Activated naive CD8-positive, alpha-beta T cell (primary cell): Measurements from ENCODE around the gene TEF.

Experiments used
- H3K27ac Mint-ChIP-seq: one replicate; pipeline ENCODE4 v1.8.0; 2021; ENCODE audit warnings: mixed read lengths
- H3K27me3 Mint-ChIP-seq: one replicate; pipeline ENCODE4 v1.8.0; 2021; ENCODE audit warnings: mixed read lengths
- H3K36me3 Mint-ChIP-seq: one replicate; pipeline ENCODE4 v1.8.0; 2021; ENCODE audit warnings: mixed read lengths
- H3K4me1 Mint-ChIP-seq: one replicate; pipeline ENCODE4 v1.8.0; 2021; ENCODE audit warnings: low read depth, mixed read lengths
- H3K4me3 Mint-ChIP-seq: one replicate; pipeline ENCODE4 v1.8.0; 2021; ENCODE audit warnings: mild to moderate bottlenecking, mixed read lengths
- H3K9me3 Mint-ChIP-seq: one replicate; pipeline ENCODE4 v1.8.0; 2021; ENCODE audit warnings: low read depth, mixed read lengths

The TEF gene, protein sequence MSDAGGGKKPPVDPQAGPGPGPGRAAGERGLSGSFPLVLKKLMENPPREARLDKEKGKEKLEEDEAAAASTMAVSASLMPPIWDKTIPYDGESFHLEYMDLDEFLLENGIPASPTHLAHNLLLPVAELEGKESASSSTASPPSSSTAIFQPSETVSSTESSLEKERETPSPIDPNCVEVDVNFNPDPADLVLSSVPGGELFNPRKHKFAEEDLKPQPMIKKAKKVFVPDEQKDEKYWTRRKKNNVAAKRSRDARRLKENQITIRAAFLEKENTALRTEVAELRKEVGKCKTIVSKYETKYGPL

DNA sequence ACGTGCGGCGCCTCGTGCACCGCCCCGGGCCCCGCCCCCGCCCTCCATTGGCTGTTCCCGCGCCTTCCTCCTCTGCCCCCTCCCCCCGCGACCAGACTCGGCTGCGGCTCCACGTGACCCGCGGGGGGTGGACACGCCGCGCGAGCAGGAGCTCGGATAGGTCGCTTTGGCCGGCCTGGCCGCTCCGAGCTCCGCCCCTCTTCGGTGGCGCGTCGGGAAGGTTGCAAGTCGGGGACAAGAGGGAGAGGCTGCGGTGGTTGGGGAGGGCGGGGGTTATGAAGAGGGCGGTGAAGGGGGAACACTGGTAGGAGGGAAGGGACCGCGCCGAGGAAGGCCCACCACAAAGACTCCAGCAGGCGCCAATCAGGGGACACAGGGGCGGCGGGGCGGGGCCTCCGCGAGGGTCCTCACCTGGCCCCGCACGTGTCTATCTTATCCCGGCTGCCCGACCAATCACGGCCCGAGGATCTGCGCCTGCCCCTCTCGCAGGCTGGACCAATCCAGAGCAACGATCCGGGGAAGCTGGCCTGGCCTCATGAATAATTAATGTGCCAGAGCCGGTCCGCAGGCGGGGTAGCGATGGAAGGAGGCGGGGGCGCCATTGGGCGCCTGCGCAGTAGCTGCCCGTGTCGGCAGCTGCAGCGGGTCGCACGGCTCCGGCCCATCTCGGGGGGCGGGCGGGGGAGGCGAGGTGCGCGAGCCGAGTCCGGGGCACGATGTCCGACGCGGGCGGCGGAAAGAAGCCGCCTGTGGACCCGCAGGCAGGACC lies at the start of gene TEF:
TEF (plus strand) TSS at position 614 of the 769 bp plus-strand sequence; CDS start at position 717, 103 bp downstream.
- Mint-ChIP-seq H3K4me1 (peaks cover 18% of the 10 kb centered on the region), H3K36me3 (no peaks in the 10 kb centered on the region), H3K4me3 (peak within 1 kb of the TSS; percentile 89), H3K27ac (peak within 1 kb of the TSS; percentile 94), H3K9me3 (no peaks in the 10 kb centered on the region), H3K27me3 (no peaks in the 10 kb centered on the region)

DNA sequence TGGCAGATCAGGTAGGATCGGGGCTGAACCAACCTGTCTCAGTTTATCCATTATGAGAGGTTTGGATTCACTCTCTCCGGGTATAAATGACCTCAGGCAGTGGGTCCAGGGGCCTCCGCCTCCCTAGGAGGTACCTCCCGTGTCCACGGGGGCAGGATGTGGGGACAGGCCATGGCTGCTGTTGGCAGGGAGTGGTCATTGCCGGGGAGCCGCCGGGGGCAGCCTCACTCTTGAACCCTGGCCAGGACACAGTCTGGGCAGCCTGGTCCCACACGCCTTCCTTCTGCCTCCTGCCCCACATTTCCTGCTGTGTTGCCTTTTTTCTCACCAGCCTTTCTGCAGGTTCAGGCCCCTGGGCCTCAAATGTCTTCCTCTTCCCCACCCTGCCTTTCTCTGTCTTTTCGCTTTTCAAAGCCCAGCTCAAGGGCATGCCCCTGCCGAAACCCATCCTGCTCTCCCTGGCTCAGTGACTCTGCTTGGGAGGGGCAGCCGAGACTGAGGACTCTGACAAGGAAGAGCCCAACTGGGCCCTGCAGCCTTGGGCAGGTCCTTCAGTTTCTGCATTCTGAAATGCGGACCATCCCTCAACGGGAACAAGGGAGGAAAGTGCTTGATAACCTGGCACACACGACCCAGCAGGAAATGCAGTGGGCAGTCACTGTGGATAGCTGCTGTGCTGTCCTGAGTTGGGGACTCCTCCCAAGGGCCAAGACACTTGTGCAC lies 49.4 kb upstream of the TEF start:
- no peak overlapping the region for H3K27ac Mint-ChIP-seq
- peaks cover 7% of the 10 kb centered on the region for H3K36me3 Mint-ChIP-seq
- H3K27me3 Mint-ChIP-seq, result no peaks in the 10 kb centered on the region
- no peak overlapping the region for H3K4me3 Mint-ChIP-seq
- H3K4me1 Mint-ChIP-seq, result peaks cover 10% of the 10 kb centered on the region
- H3K9me3 Mint-ChIP-seq, result no peaks in the 10 kb centered on the region

DNA sequence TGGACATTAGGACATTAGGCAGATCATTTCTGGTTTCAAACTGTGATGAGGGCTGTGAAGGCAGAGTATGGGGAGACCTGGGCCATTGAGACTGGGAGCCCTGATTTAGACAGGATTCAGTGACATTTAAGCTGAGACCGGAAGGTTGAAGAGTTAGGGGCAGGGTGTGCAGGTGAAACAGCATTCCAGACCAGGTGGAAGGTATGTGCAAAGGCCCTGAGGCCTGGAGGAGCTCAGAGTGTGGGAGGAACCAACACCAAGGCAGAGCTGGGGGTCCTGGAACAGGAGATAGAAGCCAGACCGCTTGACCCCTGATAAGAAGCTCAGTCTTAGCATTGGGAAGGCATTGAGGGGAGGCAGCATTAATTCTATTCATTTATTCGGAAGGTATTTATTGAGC lies 47.9 kb upstream of the TEF start:
- H3K27me3 Mint-ChIP-seq, result no peaks in the 10 kb centered on the region
- peaks cover 7% of the 10 kb centered on the region for H3K36me3 Mint-ChIP-seq
- no peaks in the 10 kb centered on the region for H3K9me3 Mint-ChIP-seq
- H3K4me3 Mint-ChIP-seq, result no peak overlapping the region
- H3K27ac Mint-ChIP-seq, result no peak overlapping the region
- H3K4me1 Mint-ChIP-seq, result peaks cover 10% of the 10 kb centered on the region

DNA sequence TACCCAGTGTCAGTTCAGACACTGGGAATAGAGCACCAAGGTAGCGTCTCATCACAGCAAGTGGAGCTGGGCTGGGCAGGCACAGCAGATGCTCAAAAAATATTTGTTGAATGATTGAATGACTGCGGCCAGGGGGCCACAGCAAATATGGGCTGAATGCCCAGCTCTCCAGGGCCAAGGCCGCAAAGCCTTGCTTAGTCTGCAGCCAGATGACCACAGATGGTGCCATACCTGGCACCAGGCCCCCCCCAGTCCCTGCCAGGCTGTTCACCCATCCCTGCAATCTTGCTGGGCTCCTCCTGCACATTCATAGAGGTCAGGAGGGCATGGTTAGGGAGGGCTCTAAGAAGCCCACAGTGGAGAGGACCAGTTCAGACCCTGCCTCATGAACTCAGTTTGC lies 47.5 kb upstream of the TEF start:
- H3K36me3 Mint-ChIP-seq, result peaks cover 7% of the 10 kb centered on the region
- H3K27ac Mint-ChIP-seq, result no peak overlapping the region
- no peaks in the 10 kb centered on the region for H3K27me3 Mint-ChIP-seq
- no peak overlapping the region for H3K4me3 Mint-ChIP-seq
- H3K4me1 Mint-ChIP-seq, result peaks cover 10% of the 10 kb centered on the region
- H3K9me3 Mint-ChIP-seq, result no peaks in the 10 kb centered on the region

DNA sequence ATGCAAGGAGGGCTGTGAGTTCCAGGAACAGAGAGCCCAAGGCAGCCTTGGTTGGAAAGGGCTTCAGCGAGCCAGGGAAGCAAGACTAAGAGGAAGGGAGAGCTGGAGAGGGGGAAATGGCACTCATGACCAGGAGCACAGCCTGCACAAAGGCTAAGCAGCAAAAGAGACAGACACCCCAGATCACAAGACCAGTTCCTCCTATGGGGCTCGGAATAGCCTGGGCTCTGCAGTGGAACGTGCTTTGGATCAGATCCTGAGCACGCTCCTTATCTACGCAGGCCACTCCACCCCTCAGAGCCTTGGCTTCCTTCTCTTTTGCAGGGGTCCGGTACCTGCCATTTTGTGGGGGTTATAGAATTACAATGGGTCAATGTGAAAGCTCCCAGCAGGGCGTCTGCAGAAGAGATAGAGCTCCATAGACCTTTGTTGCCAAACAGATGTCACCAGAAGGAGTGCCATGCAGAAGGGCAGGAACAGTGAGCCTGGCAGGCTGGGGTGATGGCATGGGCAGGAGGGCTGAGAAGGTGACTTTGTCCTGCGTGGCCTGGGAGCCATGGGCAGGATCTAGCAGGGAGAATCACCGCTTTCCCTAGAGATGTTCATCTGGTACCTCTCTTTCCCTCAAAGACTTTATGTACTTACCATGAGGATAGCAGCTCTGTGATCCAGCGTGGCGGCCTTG lies 46.6 kb upstream of the TEF start:
- Mint-ChIP-seq H3K27ac (no peak overlapping the region), H3K4me3 (no peak overlapping the region), H3K4me1 (peaks cover 10% of the 10 kb centered on the region), H3K36me3 (peaks cover 7% of the 10 kb centered on the region), H3K27me3 (no peaks in the 10 kb centered on the region), H3K9me3 (no peaks in the 10 kb centered on the region)

DNA sequence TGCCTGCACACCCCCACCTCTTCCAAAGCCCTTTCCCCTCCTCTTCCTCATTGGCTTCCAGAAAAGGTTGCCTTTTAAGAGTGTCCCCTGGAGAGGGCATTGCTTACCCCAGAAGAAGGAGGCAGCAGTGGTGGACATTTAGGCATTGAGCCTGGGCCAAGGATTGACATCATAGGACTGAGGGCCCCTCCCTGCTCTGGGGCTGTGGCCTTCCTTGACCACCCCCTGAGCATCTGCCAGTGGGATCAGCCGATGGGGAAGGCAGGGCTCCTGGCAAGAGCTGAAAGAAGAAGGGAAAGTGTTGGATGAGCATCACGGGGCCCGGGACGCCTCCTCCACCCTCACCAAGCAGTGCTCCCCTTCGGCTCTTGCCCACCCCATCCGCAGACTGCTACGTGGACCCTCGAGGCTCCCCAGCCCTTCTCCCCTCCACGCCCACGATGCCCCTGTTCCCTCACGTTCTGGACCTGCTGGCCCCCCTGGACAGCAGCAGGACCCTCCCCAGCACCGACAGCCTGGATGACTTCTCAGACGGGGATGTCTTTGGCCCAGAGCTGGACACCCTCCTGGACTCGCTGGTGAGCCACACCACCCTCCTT lies 43.0 kb upstream of the TEF start:
- no peak overlapping the region for H3K4me3 Mint-ChIP-seq
- no peaks in the 10 kb centered on the region for H3K27me3 Mint-ChIP-seq
- H3K36me3 Mint-ChIP-seq, result peaks cover 2% of the 10 kb centered on the region
- peaks cover 10% of the 10 kb centered on the region for H3K4me1 Mint-ChIP-seq
- no peak overlapping the region for H3K27ac Mint-ChIP-seq
- H3K9me3 Mint-ChIP-seq, result no peaks in the 10 kb centered on the region

DNA sequence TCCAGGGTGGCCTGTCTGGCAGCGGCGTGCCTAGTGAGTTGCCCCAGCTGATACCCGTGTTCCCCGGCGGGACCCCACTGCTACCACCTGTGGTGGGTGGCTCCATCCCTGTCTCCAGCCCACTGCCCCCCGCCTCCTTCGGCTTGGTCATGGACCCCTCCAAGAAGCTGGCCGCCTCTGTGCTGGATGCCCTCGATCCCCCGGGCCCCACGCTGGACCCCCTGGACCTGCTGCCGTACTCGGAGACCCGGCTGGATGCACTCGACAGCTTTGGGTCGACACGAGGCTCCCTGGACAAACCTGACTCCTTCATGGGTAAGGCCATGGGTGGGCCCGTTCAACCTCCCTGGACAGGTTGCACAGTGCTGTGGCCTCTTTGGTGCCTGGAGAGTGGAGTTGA lies 41.9 kb upstream of the TEF start:
- no peaks in the 10 kb centered on the region for H3K27me3 Mint-ChIP-seq
- peaks cover 9% of the 10 kb centered on the region for H3K4me1 Mint-ChIP-seq
- H3K27ac Mint-ChIP-seq, result no peak overlapping the region
- H3K4me3 Mint-ChIP-seq, result no peak overlapping the region
- H3K9me3 Mint-ChIP-seq, result no peaks in the 10 kb centered on the region
- no peaks in the 10 kb centered on the region for H3K36me3 Mint-ChIP-seq

DNA sequence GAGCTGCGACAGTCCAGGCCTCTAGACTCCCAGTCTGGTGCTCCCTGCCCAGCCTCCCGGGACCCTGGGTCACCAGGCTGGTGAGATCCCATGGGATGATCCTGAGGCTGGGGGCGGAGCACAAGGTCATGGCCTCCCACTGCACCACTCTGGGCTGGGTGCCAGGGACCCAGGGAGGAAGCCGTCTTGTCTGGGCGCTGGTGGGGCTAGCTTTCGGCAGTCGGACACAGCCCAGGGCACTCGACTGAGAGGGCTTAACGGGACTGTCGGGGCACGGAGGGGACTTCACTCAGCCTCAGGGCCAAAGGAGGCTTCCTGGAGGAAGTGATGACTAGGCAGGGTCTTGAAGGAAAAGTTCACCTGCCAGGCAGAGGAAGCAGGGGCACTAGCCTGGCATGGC lies 41.4 kb upstream of the TEF start:
- Mint-ChIP-seq H3K27me3 (no peaks in the 10 kb centered on the region), H3K9me3 (no peaks in the 10 kb centered on the region), H3K36me3 (no peaks in the 10 kb centered on the region), H3K4me1 (peaks cover 6% of the 10 kb centered on the region), H3K4me3 (no peak overlapping the region), H3K27ac (no peak overlapping the region)

DNA sequence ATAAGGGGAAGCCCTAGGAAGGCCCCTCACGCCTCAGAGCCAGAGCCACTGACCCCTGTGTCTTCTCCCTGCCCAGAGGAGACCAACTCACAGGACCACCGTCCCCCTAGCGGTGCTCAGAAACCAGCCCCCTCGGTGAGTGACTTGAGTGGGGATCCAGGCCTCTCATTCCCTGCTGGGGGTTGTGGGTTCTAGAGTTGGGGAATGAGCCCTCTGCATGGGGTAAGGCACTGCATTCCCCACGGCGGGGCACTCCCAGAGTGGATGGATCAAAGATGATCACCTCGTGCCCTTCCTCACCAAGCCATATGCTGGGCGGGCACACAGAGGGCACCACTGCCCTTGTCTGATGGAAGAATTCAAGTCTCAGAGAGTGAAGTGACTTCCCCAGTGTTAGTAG lies 40.7 kb upstream of the TEF start:
- no peaks in the 10 kb centered on the region for H3K9me3 Mint-ChIP-seq
- H3K27ac Mint-ChIP-seq, result no peak overlapping the region
- no peaks in the 10 kb centered on the region for H3K36me3 Mint-ChIP-seq
- no peak overlapping the region for H3K4me3 Mint-ChIP-seq
- no peaks in the 10 kb centered on the region for H3K4me1 Mint-ChIP-seq
- H3K27me3 Mint-ChIP-seq, result no peaks in the 10 kb centered on the region

DNA sequence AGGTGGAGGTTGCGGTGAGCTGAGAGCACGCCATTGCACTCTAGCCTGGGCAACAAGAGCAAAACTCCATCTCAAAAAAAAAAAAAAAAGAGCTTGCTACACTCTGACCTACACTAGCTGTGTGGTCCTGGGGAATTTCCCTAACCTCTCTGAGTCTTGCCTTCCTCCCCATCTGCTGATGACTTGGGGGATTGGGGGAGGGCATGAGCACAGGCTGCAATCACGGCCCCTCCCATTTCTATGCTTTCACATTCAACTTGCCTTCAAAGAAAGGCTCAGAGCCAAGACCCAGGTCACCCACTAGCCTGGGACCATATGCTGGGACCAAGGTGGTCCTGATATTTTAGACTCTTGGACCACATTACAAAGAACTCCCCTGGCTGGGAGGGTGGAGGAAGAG lies 39.8 kb upstream of the TEF start:
- Mint-ChIP-seq H3K27me3 (no peaks in the 10 kb centered on the region), H3K9me3 (no peaks in the 10 kb centered on the region), H3K4me3 (no peak overlapping the region), H3K27ac (no peak overlapping the region), H3K4me1 (no peaks in the 10 kb centered on the region), H3K36me3 (no peaks in the 10 kb centered on the region)

DNA sequence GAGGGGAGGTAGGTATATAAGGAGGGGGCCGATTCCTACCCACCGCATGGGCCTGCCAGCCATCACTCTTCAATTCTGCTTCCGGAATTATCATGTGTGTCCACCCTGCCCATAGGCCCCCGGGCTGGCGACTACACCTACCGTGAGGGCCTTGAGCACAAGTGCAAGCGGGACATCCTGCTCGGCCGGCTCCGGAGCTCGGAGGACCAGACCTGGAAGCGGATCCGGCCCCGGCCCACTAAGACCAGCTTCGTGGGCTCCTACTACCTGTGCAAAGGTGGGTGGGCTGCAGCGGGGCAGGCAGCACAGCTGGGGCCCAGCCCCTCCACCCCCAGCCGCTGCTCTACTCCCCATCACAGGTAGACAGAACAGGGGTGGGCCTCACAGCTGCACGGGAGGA lies 38.4 kb upstream of the TEF start:
- H3K27me3 Mint-ChIP-seq, result no peaks in the 10 kb centered on the region
- H3K4me3 Mint-ChIP-seq, result no peak overlapping the region
- no peaks in the 10 kb centered on the region for H3K4me1 Mint-ChIP-seq
- no peaks in the 10 kb centered on the region for H3K9me3 Mint-ChIP-seq
- H3K36me3 Mint-ChIP-seq, result no peaks in the 10 kb centered on the region
- H3K27ac Mint-ChIP-seq, result no peak overlapping the region

DNA sequence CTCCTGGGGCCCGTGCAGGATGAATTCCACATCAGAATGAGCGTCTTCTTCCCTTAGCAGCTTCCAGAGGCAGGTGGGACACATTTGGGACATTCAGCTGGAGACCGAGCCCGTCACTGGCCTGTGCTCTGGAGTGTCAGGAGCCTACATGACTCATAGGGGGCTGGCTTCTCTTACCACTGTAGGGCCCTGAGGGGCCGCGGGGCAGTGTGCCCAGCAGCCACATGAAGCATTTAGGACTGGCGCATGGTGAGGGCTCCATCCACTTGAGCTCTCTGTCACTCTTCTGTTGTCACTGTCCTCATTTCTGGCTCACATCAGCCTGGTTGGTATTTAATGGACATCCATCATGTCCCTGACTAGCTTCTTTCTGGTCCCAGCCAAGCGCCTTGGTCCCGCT lies 38.0 kb upstream of the TEF start:
- no peaks in the 10 kb centered on the region for H3K9me3 Mint-ChIP-seq
- H3K36me3 Mint-ChIP-seq, result no peaks in the 10 kb centered on the region
- H3K4me3 Mint-ChIP-seq, result no peak overlapping the region
- no peaks in the 10 kb centered on the region for H3K4me1 Mint-ChIP-seq
- no peaks in the 10 kb centered on the region for H3K27me3 Mint-ChIP-seq
- no peak overlapping the region for H3K27ac Mint-ChIP-seq

DNA sequence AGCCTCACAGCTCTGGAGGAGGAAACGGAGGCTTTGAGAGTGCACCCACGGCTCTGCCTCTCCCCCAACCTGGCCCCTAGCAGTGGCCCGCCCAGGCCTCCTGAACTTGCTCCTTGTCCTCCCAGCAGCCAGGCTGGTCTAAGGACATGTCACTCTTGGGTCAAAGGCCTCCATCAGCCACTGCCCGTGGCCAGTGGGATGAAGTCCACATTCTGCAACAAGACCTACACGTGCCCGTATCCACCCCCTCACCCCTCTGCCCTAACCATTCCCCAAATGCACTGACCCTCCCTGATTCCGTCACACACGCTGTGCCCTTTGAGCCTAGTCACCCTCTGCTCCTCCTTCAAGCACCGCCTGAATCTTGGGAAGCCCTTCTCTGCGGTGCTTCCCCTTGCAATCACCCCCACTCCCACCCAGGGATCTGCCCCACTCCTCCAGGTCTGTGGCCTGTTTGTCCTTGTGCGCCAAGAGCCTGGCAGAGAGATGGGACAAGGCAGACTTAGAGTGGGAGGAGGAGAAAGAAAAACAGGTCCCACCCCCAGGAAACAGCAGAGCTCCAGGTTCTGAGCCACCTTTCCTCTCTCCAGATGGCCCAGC lies 37.5 kb upstream of the TEF start:
- H3K36me3 Mint-ChIP-seq, result no peaks in the 10 kb centered on the region
- H3K4me1 Mint-ChIP-seq, result no peaks in the 10 kb centered on the region
- H3K9me3 Mint-ChIP-seq, result no peaks in the 10 kb centered on the region
- H3K27ac Mint-ChIP-seq, result no peak overlapping the region
- no peak overlapping the region for H3K4me3 Mint-ChIP-seq
- no peaks in the 10 kb centered on the region for H3K27me3 Mint-ChIP-seq

DNA sequence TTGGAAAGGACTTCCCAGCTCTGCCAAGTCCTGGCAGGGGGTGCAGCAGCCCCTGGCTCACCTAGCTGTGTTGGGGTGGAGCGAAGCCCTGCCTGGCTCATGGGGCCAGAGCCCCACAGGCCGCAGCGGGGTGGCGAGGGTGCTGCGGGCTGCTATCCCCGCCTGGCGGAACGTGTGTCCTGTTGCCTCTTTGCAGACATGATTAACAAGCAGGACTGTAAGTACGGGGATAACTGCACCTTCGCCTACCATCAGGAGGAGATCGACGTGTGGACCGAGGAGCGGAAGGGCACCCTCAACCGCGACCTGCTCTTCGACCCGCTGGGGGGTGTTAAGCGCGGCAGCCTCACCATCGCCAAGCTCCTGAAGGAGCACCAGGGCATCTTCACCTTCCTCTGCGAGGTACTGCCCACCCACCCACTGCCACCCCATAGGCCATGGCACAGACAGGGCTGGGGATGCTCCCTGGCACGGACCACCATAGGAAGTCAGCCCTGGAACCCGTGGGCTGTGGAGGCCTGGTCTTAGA lies 35.9 kb upstream of the TEF start:
- Mint-ChIP-seq H3K27me3 (no peaks in the 10 kb centered on the region), H3K4me3 (no peak overlapping the region), H3K36me3 (peaks cover 10% of the 10 kb centered on the region), H3K27ac (no peak overlapping the region), H3K4me1 (no peaks in the 10 kb centered on the region), H3K9me3 (no peaks in the 10 kb centered on the region)
